Keratinocyte (primary cell): ENCODE results near the gene SAXO1. TPM values are rescaled to one million over a fixed set of nuclear protein-coding genes. Genes with fewer than 3 reads are reported as not detected.

Experiments used
- DNase-seq: peaks from one replicate; pipeline ENCODE4 v3.0.0-alpha.2; 2011; ENCODE audit warnings: low read depth, missing footprints, low spot score
- FAIRE-seq: peaks from 2 replicates; lab custom pipeline; 2011; peaks lifted over from hg19 to GRCh38; lab: Jason Lieb, UNC
- H2AFZ ChIP-seq: 2 replicates; pipeline ENCODE4 v1.6.0; 2012; ENCODE audit warnings: low read length, control low read depth, inconsistent platforms; ENCODE audit not compliant: control insufficient read depth
- H3K27ac ChIP-seq: 2 replicates; pipeline ENCODE4 v1.5.1; 2011; ENCODE audit warnings: low read length; ENCODE audit not compliant: control insufficient read depth, insufficient read depth
- H3K27me3 ChIP-seq: 3 replicates; pipeline ENCODE4 v1.6.0; 2011; ENCODE audit warnings: low read length; ENCODE audit not compliant: control insufficient read depth, insufficient read depth; ENCODE audit errors: extremely low read depth
- H3K36me3 ChIP-seq, 2 experiments: 2 replicates in 1 of 2; 3 replicates in 1 of 2; pipeline ENCODE4 v1.5.1; 2011; ENCODE audit warnings: low read length in 2 of 2, mild to moderate bottlenecking in 1 of 2; ENCODE audit not compliant: control insufficient read depth in 2 of 2, insufficient read depth in 2 of 2; ENCODE audit errors: extremely low read depth in 1 of 2
- H3K4me1 ChIP-seq: 3 replicates; pipeline ENCODE4 v1.5.1; 2011; ENCODE audit warnings: low read length; ENCODE audit not compliant: control insufficient read depth, insufficient read depth; ENCODE audit errors: extremely low read depth
- H3K4me2 ChIP-seq: 3 replicates; pipeline ENCODE4 v1.6.0; 2011; ENCODE audit warnings: low read depth, low read length; ENCODE audit not compliant: control insufficient read depth, insufficient read depth; ENCODE audit errors: extremely low read depth
- H3K4me3 ChIP-seq, 3 experiments: fragments of 200-600 bp in 1 of 3; sonication (generic) in 1 of 3; 2 replicates in 2 of 3; 3 replicates in 1 of 3; pipeline ENCODE4 v1.5.1; 2011 to 2016; ENCODE audit warnings: low read length in 3 of 3, mild to moderate bottlenecking in 3 of 3, control low read depth in 2 of 3, inconsistent platforms in 1 of 3, low read depth in 1 of 3, mixed read lengths in 1 of 3, mixed run types in 1 of 3, moderate library complexity in 1 of 3; ENCODE audit not compliant: control insufficient read depth in 2 of 3, insufficient read depth in 2 of 3; ENCODE audit errors: extremely low read depth in 1 of 3
- H3K79me2 ChIP-seq: 2 replicates; pipeline ENCODE4 v1.6.0; 2012; ENCODE audit warnings: low read length; ENCODE audit not compliant: control insufficient read depth, insufficient read depth
- H3K9ac ChIP-seq: 3 replicates; pipeline ENCODE4 v1.6.0; 2011; ENCODE audit warnings: low read length; ENCODE audit not compliant: control insufficient read depth, insufficient read depth; ENCODE audit errors: extremely low read depth
- H3K9me1 ChIP-seq: 3 replicates; pipeline ENCODE4 v1.6.0; 2011; ENCODE audit warnings: low read length; ENCODE audit not compliant: control insufficient read depth, insufficient read depth; ENCODE audit errors: extremely low read depth
- H3K9me3 ChIP-seq: 2 replicates; pipeline ENCODE4 v1.5.1; 2012; ENCODE audit warnings: low read depth, low read length; ENCODE audit not compliant: control insufficient read depth
- H4K20me1 ChIP-seq: 3 replicates; pipeline ENCODE4 v1.6.0; 2011; ENCODE audit warnings: low read length; ENCODE audit not compliant: control insufficient read depth, insufficient read depth; ENCODE audit errors: extremely low read depth
- EZH2 ChIP-seq: IDR thresholded peaks from one replicate; pipeline ENCODE4 v1.6.1; 2012; ENCODE audit warnings: inconsistent platforms, mild to moderate bottlenecking, low read length, moderate library complexity
- dilution Hi-C: fragments of 300-500 bp; cut with MboI; formaldehyde crosslinking; loops from one replicate; pipeline ENCODE4 v1.7.0; 2020; ENCODE audit warnings: low sequenced_read_pairs; ENCODE audit not compliant: extremely low pct_ligation_motif_present
- polyA plus RNA-seq, 5 experiments: library from polyadenylated mRNA; depleted of rRNA in 3 of 5; stranded (reverse) in 3 of 5; stranded (forward) in 1 of 5; unstranded in 1 of 5; fragments of >200 nt; gene quantifications; 1 replicate in 1 of 5; 2 replicates in 3 of 5; 3 replicates in 1 of 5; pipeline versions ENCODE4 v1.2.1 to v1.2.3, GENCODE V29; 2011 to 2012; ENCODE audit warnings: missing spikeins in 2 of 5, low read depth in 1 of 5, low replicate concordance in 1 of 5
- TF ChIP-seq, protein P1 (sequence below), 3 experiments: IDR thresholded peaks in 1 of 3; conservative IDR thresholded peaks in 1 of 3; optimal IDR thresholded peaks in 1 of 3; 2 replicates in 2 of 3; 3 replicates in 1 of 3; pipeline versions ENCODE3 to v1.5.1; 2011; ENCODE audit warnings: low read length in 3 of 3, mild to moderate bottlenecking in 3 of 3, moderate library complexity in 2 of 3, control low read depth in 1 of 3, inconsistent platforms in 1 of 3; ENCODE audit not compliant: insufficient read depth in 2 of 3; ENCODE audit errors: extremely low read depth in 1 of 3

SAXO1 gene
- polyA plus RNA-seq, 1 donor (not counting 4 experiments of a cell fraction or from before 2014, with no cell fraction given), result not detected

GRCh38 chr9:18910435-18910834 lies 122.6 kb downstream of the SAXO1 start:
- H2AFZ ChIP-seq, result no peak overlapping the region
- no peak for TF ChIP-seq EZH2
- TF ChIP-seq, protein P1, sequence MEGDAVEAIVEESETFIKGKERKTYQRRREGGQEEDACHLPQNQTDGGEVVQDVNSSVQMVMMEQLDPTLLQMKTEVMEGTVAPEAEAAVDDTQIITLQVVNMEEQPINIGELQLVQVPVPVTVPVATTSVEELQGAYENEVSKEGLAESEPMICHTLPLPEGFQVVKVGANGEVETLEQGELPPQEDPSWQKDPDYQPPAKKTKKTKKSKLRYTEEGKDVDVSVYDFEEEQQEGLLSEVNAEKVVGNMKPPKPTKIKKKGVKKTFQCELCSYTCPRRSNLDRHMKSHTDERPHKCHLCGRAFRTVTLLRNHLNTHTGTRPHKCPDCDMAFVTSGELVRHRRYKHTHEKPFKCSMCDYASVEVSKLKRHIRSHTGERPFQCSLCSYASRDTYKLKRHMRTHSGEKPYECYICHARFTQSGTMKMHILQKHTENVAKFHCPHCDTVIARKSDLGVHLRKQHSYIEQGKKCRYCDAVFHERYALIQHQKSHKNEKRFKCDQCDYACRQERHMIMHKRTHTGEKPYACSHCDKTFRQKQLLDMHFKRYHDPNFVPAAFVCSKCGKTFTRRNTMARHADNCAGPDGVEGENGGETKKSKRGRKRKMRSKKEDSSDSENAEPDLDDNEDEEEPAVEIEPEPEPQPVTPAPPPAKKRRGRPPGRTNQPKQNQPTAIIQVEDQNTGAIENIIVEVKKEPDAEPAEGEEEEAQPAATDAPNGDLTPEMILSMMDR (optimal IDR thresholded peaks at IDR 0.05 in 1 of 3, IDR thresholded peaks at IDR 0.05 in 1 of 3, conservative IDR thresholded peaks at IDR 0.05 in 1 of 3; ENCODE audit: extremely low read depth in 1 of 3, insufficient read depth in 2 of 3, low read length in 3 of 3), result no peak
- DNase-seq (no peak), FAIRE-seq (no peak)
- no peak overlapping the region for H3K4me3 ChIP-seq
- no peaks in the 10 kb centered on the region for H3K9me3 ChIP-seq
- no peaks in the 10 kb centered on the region for H3K9me1 ChIP-seq
- dilution Hi-C loops, result no loop called here
- H3K27me3 ChIP-seq, result peaks cover 5% of the 10 kb centered on the region
- no peaks in the 10 kb centered on the region for H3K36me3 ChIP-seq
- H3K9ac ChIP-seq, result no peak overlapping the region
- H4K20me1 ChIP-seq, result no peaks in the 10 kb centered on the region
- no peak overlapping the region for H3K4me2 ChIP-seq
- no peak overlapping the region for H3K27ac ChIP-seq
- H3K4me1 ChIP-seq, result no peaks in the 10 kb centered on the region
- H3K79me2 ChIP-seq, result no peaks in the 10 kb centered on the region

- no peak overlapping the region for H3K4me3 ChIP-seq
- DNase-seq, result no peak
- no peaks in the 10 kb centered on the region for H3K4me1 ChIP-seq
- no peak overlapping the region for H3K27ac ChIP-seq
- no peak overlapping the region for H2AFZ ChIP-seq
- H3K79me2 ChIP-seq, result no peaks in the 10 kb centered on the region
- H3K4me2 ChIP-seq, result no peak overlapping the region
- no peaks in the 10 kb centered on the region for H4K20me1 ChIP-seq
- no peaks in the 10 kb centered on the region for H3K9me1 ChIP-seq
- H3K9ac ChIP-seq, result no peak overlapping the region
- TF ChIP-seq EZH2, result no peak
- TF ChIP-seq, protein P1 (optimal IDR thresholded peaks at IDR 0.05 in 1 of 3, IDR thresholded peaks at IDR 0.05 in 1 of 3, conservative IDR thresholded peaks at IDR 0.05 in 1 of 3; ENCODE audit: extremely low read depth in 1 of 3, insufficient read depth in 2 of 3, low read length in 3 of 3), result no peak
- FAIRE-seq, result no peak
- H3K27me3 ChIP-seq, result peaks cover 5% of the 10 kb centered on the region
- no peaks in the 10 kb centered on the region for H3K36me3 ChIP-seq
- H3K9me3 ChIP-seq, result no peaks in the 10 kb centered on the region
- dilution Hi-C loops, result no loop called here
Measured at GRCh38 chr9:18909140-18910018, 123.6 kb downstream of the SAXO1 start.
